B cell (primary cell): Measurements from ENCODE around the gene VPS37C.

Experiments used
- CTCF ChIP-seq: fragments of 200-600 bp; IDR thresholded peaks from one replicate; pipeline ENCODE4 v1.8.0; 2022; ENCODE audit warnings: antibody characterized with exemption, mild to moderate bottlenecking
- EZH2 ChIP-seq: IDR thresholded peaks from 2 replicates; pipeline ENCODE4 v1.6.1; 2012; ENCODE audit warnings: borderline replicate concordance, low read depth, mild to moderate bottlenecking, moderate library complexity, low read length; ENCODE audit not compliant: insufficient read depth, poor library complexity, severe bottlenecking

GRCh38 chr11:61170566-61170965 lies 9.3 kb upstream of the VPS37C start:
- TF ChIP-seq CTCF (no peak), EZH2 (no peak)
